Renal cortical epithelial cell (primary cell): ENCODE data around the gene ZBTB11. TPM values are rescaled to one million over a fixed set of nuclear protein-coding genes. Genes with fewer than 3 reads are reported as not detected.
"Not testable (repeated sequence)": the region's sequence is repeated elsewhere in the genome, so short reads cannot be mapped to it uniquely, and the experiment has no call there.

Experiments
- DNase-seq: peaks from one replicate; pipeline ENCODE4 v3.0.0-alpha.2; 2011; ENCODE audit warnings: low read depth
- total RNA-seq: library from RNA; depleted of rRNA; stranded (reverse); fragments of >200 nt; gene quantifications from 2 replicates; pipeline ENCODE4 v1.2.3, GENCODE V29; 2014

The ZBTB11 gene
- total RNA-seq, 1 donor from 2014 or later: 26.9 TPM

DNA sequence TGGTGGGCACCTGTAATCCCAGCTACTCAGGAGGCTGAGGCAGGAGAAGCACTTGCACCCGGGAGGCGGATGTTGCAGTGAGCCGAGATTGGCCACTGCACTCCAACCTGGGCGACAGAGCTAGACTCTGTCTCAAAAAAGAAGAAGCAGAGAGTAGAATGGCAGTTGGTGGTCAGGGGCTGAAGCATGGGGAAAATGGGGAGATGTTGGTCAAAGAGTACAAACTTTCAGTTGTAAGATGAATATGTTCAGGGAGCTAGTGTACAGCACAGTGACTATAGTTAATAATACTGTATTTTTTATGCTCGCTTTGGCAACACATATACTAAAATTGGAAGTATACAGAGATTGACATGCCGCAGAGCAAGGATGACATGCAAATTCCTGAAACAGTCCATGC is 61.4 kb downstream of the ZBTB11 start:
- DNase-seq: no peak

GRCh38 chr3:101613014-101613413 is 63.9 kb downstream of the ZBTB11 start:
- peak; percentile 68 for DNase-seq

GRCh38 chr3:101611023-101611422 is 65.9 kb downstream of the ZBTB11 start:
- DNase-seq: no peak

DNA sequence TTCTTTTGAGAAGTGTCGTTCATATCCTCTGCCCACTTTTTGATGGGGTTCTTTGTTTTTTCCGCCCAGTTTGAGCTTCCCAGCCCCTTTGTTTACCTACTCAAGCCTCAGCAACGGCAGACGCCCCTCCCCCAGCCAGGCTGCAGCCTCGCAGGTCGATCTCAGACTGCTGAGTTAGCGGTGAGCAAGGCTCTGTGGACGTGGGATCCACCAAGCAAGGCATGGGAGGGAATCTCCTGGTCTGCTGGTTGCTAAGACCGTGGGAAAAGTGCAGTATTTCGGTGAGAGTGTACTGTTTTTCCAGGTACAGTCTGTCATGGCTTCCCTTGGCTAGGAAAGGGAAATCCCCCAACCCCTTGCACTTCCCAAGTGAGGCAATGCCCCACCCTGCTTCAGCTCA is 71.5 kb downstream of the ZBTB11 start:
- DNase-seq: not testable (repeated sequence)

- no peak for DNase-seq
Measured at GRCh38 chr3:101603184-101603583, 73.7 kb downstream of the ZBTB11 start.

DNA sequence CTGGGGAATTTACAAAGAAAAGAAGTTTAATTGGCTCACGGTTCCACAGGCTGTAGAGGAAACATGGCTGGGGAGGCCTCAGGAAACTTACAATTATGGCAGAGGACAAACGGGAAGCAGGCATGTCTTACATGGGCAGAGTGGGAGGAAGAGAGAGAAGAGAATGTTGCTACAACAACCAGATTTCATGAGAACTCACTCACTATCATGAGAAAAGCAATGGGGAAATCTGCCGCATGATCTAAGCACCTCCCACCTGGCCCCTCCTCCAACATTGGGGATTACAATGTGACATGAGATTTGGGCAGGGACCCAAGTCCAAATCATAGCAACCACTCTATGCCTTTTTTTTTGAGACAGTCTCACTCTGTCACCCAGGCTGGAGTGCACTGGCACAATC is 74.2 kb downstream of the ZBTB11 start:
- no peak for DNase-seq

Other genes with a start within 250 kb of the ZBTB11 start
- gene SENP7, start 163.9 kb downstream of the ZBTB11 start, total RNA-seq: 11.1 and 16.4 TPM in 2 replicates
- gene TRMT10C, start 115.3 kb downstream of the ZBTB11 start, total RNA-seq: 39.6 and 61.0 TPM in 2 replicates
- 88.9 and 148 TPM in 2 replicates for gene PCNP, start 103.0 kb downstream of the ZBTB11 start, total RNA-seq
- 838 and 2,187 TPM in 2 replicates for gene RPL24, start 9.6 kb upstream of the ZBTB11 start, total RNA-seq
- 12.5 and 16.2 TPM in 2 replicates for gene CEP97, start 47.5 kb upstream of the ZBTB11 start, total RNA-seq
- 15.5 and 32.0 TPM in 2 replicates for gene NXPE3, start 102.1 kb upstream of the ZBTB11 start, total RNA-seq
- 135 and 224 TPM in 2 replicates for gene NFKBIZ, start 172.4 kb upstream of the ZBTB11 start, total RNA-seq